Measurements from ENCODE around the gene NUDT14.

GRCh38 chr14:105184461-105184860 lies 3.3 kb upstream of the NUDT14 start:
- no peak for TF ChIP-seq CTCF (IDR thresholded peaks at IDR 0.05; ENCODE audit: low read depth, low read length)
- no peak for TF ChIP-seq POLR2A (IDR thresholded peaks at IDR 0.05; ENCODE audit: extremely low read depth, insufficient read length)

All from NB4 (cell line).